Measurements from ENCODE around the gene DMBX1.

Gene DMBX1

GRCh38 chr1:46484783-46485490, 4.7 kb upstream of the DMBX1 start:
- no peak for DNase-seq

GRCh38 chr1:46485564-46486431, 3.8 kb upstream of the DMBX1 start:
- DNase-seq, result no peak

- no peak for DNase-seq
Observed at GRCh38 chr1:46486432-46487015, 3.1 kb upstream of the DMBX1 start.

- DNase-seq, result no peak
Observed at GRCh38 chr1:46487818-46488218, 1.8 kb upstream of the DMBX1 start.

GRCh38 chr1:46488343-46489168, 1.1 kb upstream of the DMBX1 start:
- no peak for DNase-seq

GRCh38 chr1:46489169-46489637, 433 bp upstream of the DMBX1 start:
- no peak for DNase-seq

GRCh38 chr1:46490406-46490655, 695 bp downstream of the DMBX1 start:
- DNase-seq, result no peak

GRCh38 chr1:46490656-46491442, 1.2 kb downstream of the DMBX1 start:
- no peak for DNase-seq

GRCh38 chr1:46491443-46492268, 2.0 kb downstream of the DMBX1 start:
- no peak for DNase-seq

GRCh38 chr1:46492269-46492853, 2.7 kb downstream of the DMBX1 start:
- DNase-seq, result no peak

GRCh38 chr1:46492871-46493270, 3.2 kb downstream of the DMBX1 start:
- DNase-seq, result no peak

- no peak for DNase-seq
Observed at GRCh38 chr1:46493316-46494032, 3.8 kb downstream of the DMBX1 start.

GRCh38 chr1:46494910-46495309, 5.3 kb downstream of the DMBX1 start:
- DNase-seq, result no peak

GRCh38 chr1:46495778-46496177, 6.1 kb downstream of the DMBX1 start:
- DNase-seq, result no peak

- no peak for DNase-seq
Observed at GRCh38 chr1:46496505-46496904, 6.9 kb downstream of the DMBX1 start.

- no peak for DNase-seq
Observed at GRCh38 chr1:46497020-46497419, 7.4 kb downstream of the DMBX1 start.

- DNase-seq, result no peak
Observed at GRCh38 chr1:46497665-46498064, 8.0 kb downstream of the DMBX1 start.

- DNase-seq, result no peak
Observed at GRCh38 chr1:46501528-46501927, 11.9 kb downstream of the DMBX1 start.

GRCh38 chr1:46503421-46503820, 13.8 kb downstream of the DMBX1 start:
- no peak for DNase-seq

- no peak for DNase-seq
Observed at GRCh38 chr1:46506470-46507219, 17.0 kb downstream of the DMBX1 start.
